ENCODE data around the gene CCDC179.

CCDC179 gene

GRCh38 chr11:22860241-22860640, at the start of gene CCDC179:
Gene CCDC179, minus strand, starts transcription at chr11:22860474. Its CDS starts 53 bp downstream, at chr11:22860421.
- DNase-seq, result no peak

- DNase-seq, result no peak
These were observed 43.5 kb upstream of the CCDC179 start for GRCh38 chr11:22903782-22904181.

GRCh38 chr11:22901603-22902002, 41.3 kb upstream of the CCDC179 start:
- DNase-seq, result no peak

- DNase-seq, result no peak
These were observed 40.7 kb upstream of the CCDC179 start for GRCh38 chr11:22900764-22901486.

- DNase-seq, result no peak
These were observed 37.8 kb upstream of the CCDC179 start for GRCh38 chr11:22898036-22898435.

GRCh38 chr11:22890227-22890626, 30.0 kb upstream of the CCDC179 start:
- DNase-seq, result no peak

- no peak for DNase-seq
These were observed 23.9 kb upstream of the CCDC179 start for GRCh38 chr11:22884217-22884616.

GRCh38 chr11:22879630-22880029, 19.4 kb upstream of the CCDC179 start:
- DNase-seq, result no peak

GRCh38 chr11:22878604-22879003, 18.3 kb upstream of the CCDC179 start:
- no peak for DNase-seq

- DNase-seq, result no peak
These were observed 17.8 kb upstream of the CCDC179 start for GRCh38 chr11:22878039-22878438.

- DNase-seq, result peak; percentile 48
These were observed 15.7 kb upstream of the CCDC179 start for GRCh38 chr11:22875869-22876473.

GRCh38 chr11:22869325-22869724, 9.1 kb upstream of the CCDC179 start:
- no peak for DNase-seq

- no peak for DNase-seq
These were observed 518 bp downstream of the CCDC179 start for GRCh38 chr11:22859756-22860155.

GRCh38 chr11:22851477-22851876, 8.8 kb downstream of the CCDC179 start:
- no peak for DNase-seq

GRCh38 chr11:22846726-22847125, 13.5 kb downstream of the CCDC179 start:
- no peak for DNase-seq

GRCh38 chr11:22832315-22833015, 27.8 kb downstream of the CCDC179 start:
- no peak for DNase-seq

GRCh38 chr11:22830082-22830414, 30.2 kb downstream of the CCDC179 start:
- DNase-seq, result no peak

- DNase-seq, result peak; percentile 93
These were observed 30.8 kb downstream of the CCDC179 start, which contains the start of gene SVIP for GRCh38 chr11:22829231-22830081. Gene SVIP, minus strand, starts transcription at chr11:22829801. Its CDS starts 53 bp downstream, at chr11:22829748.

- DNase-seq, result no peak
These were observed 31.9 kb downstream of the CCDC179 start for GRCh38 chr11:22828373-22828772.

GRCh38 chr11:22822203-22822602, 38.1 kb downstream of the CCDC179 start:
- no peak for DNase-seq

- DNase-seq, result no peak
These were observed 50.4 kb downstream of the CCDC179 start for GRCh38 chr11:22809893-22810292.

GRCh38 chr11:22808571-22809197, 51.6 kb downstream of the CCDC179 start:
- no peak for DNase-seq
